Osteoblast (primary cell): ENCODE measurements around the gene AKAP7. TPM values are rescaled to one million over a fixed set of nuclear protein-coding genes. Genes with fewer than 3 reads are reported as not detected.
A peak's percentile ranks its signal among the peaks of the same experiment; 100 is the strongest.

Experiments used
- DNase-seq: peaks from one replicate; pipeline ENCODE4 v3.0.0; 2011; ENCODE audit warnings: low spot score, mixed read lengths; ENCODE audit not compliant: insufficient read length; ENCODE audit errors: missing footprints
- H2AFZ ChIP-seq: 2 replicates; pipeline ENCODE4 v1.6.0; 2011; ENCODE audit warnings: mild to moderate bottlenecking, low read length
- H3K27ac ChIP-seq: 2 replicates; pipeline ENCODE4 v1.5.1; 2011; ENCODE audit warnings: mild to moderate bottlenecking, low read depth, low read length, moderate library complexity
- H3K27me3 ChIP-seq: 2 replicates; pipeline ENCODE4 v1.6.0; 2012; ENCODE audit warnings: mild to moderate bottlenecking, control low read depth, inconsistent platforms, low read length, moderate library complexity; ENCODE audit not compliant: insufficient read depth
- H3K36me3 ChIP-seq: 2 replicates; pipeline ENCODE4 v1.5.1; 2011; ENCODE audit warnings: mild to moderate bottlenecking, low read length, control low read depth, moderate library complexity; ENCODE audit not compliant: insufficient read depth
- H3K4me1 ChIP-seq: 2 replicates; pipeline ENCODE4 v1.5.1; 2011; ENCODE audit warnings: mild to moderate bottlenecking, low read length, control low read depth, moderate library complexity; ENCODE audit not compliant: insufficient read depth
- H3K4me2 ChIP-seq: 2 replicates; pipeline ENCODE4 v1.6.0; 2011; ENCODE audit warnings: mild to moderate bottlenecking, low read length; ENCODE audit not compliant: insufficient read depth
- H3K4me3 ChIP-seq: fragments of 200-600 bp; sonication (generic); 3 replicates; pipeline ENCODE4 v1.5.1; 2012; ENCODE audit warnings: mild to moderate bottlenecking, low read length, inconsistent platforms; ENCODE audit not compliant: insufficient read depth
- H3K79me2 ChIP-seq: 2 replicates; pipeline ENCODE4 v1.6.0; 2012; ENCODE audit warnings: mild to moderate bottlenecking, low read length, control low read depth, inconsistent platforms; ENCODE audit not compliant: insufficient read depth
- H3K9me3 ChIP-seq: 2 replicates; pipeline ENCODE4 v1.5.1; 2011; ENCODE audit warnings: low read depth, low read length, control low read depth
- H4K20me1 ChIP-seq: 2 replicates; pipeline ENCODE4 v1.6.0; 2012; ENCODE audit warnings: mild to moderate bottlenecking, low read length, control low read depth; ENCODE audit not compliant: insufficient read depth
- CTCF ChIP-seq: IDR thresholded peaks from 2 replicates; pipeline ENCODE4 v1.5.1; 2011; ENCODE audit warnings: mild to moderate bottlenecking, low read depth, low read length, moderate library complexity; ENCODE audit errors: extremely low read depth
- total RNA-seq: library from RNA; depleted of rRNA; stranded (reverse); fragments of >200 nt; gene quantifications from 2 replicates; pipeline ENCODE4 v1.2.3, GENCODE V29; 2012

Gene AKAP7
- total RNA-seq, 1 donor = 4.0 TPM

- H3K36me3 ChIP-seq = no peaks in the 10 kb centered on the region
- H3K27ac ChIP-seq = no peak overlapping the region
- no peaks in the 10 kb centered on the region for H3K27me3 ChIP-seq
- peak; percentile 20 for TF ChIP-seq CTCF
- no peak overlapping the region for H2AFZ ChIP-seq
- H3K79me2 ChIP-seq = no peaks in the 10 kb centered on the region
- H4K20me1 ChIP-seq = no peaks in the 10 kb centered on the region
- no peak overlapping the region for H3K4me2 ChIP-seq
- no peak overlapping the region for H3K4me3 ChIP-seq
- no peak for DNase-seq
- no peaks in the 10 kb centered on the region for H3K9me3 ChIP-seq
- H3K4me1 ChIP-seq = peaks cover 18% of the 10 kb centered on the region
Measured at GRCh38 chr6:131167773-131168172, 32.5 kb downstream of the AKAP7 start.

- Histone ChIP-seq H3K36me3 (no peaks in the 10 kb centered on the region), H3K79me2 (no peaks in the 10 kb centered on the region), H3K4me2 (no peak overlapping the region), H3K4me3 (no peak overlapping the region), H4K20me1 (no peaks in the 10 kb centered on the region), H2AFZ (no peak overlapping the region), H3K9me3 (no peaks in the 10 kb centered on the region), H3K27ac (no peak overlapping the region), H3K4me1 (peaks cover 23% of the 10 kb centered on the region), H3K27me3 (no peaks in the 10 kb centered on the region)
- TF ChIP-seq CTCF = no peak
- no peak for DNase-seq
Measured at GRCh38 chr6:131169613-131170012, 34.3 kb downstream of the AKAP7 start.

- no peak for TF ChIP-seq CTCF
- H4K20me1 ChIP-seq = no peaks in the 10 kb centered on the region
- H3K79me2 ChIP-seq = no peaks in the 10 kb centered on the region
- no peak overlapping the region for H2AFZ ChIP-seq
- no peak overlapping the region for H3K4me3 ChIP-seq
- no peaks in the 10 kb centered on the region for H3K36me3 ChIP-seq
- peaks cover 23% of the 10 kb centered on the region for H3K4me1 ChIP-seq
- H3K9me3 ChIP-seq = no peaks in the 10 kb centered on the region
- no peak for DNase-seq
- H3K4me2 ChIP-seq = no peak overlapping the region
- no peak overlapping the region for H3K27ac ChIP-seq
- no peaks in the 10 kb centered on the region for H3K27me3 ChIP-seq
Measured at GRCh38 chr6:131172222-131172621, 37.0 kb downstream of the AKAP7 start.

GRCh38 chr6:131173680-131174079 is 38.4 kb downstream of the AKAP7 start:
- TF ChIP-seq CTCF = no peak
- peak; percentile 4 for DNase-seq
- H3K27ac ChIP-seq = no peak overlapping the region
- no peaks in the 10 kb centered on the region for H3K36me3 ChIP-seq
- no peak overlapping the region for H2AFZ ChIP-seq
- H4K20me1 ChIP-seq = no peaks in the 10 kb centered on the region
- no peaks in the 10 kb centered on the region for H3K79me2 ChIP-seq
- peaks cover 23% of the 10 kb centered on the region for H3K4me1 ChIP-seq
- H3K27me3 ChIP-seq = no peaks in the 10 kb centered on the region
- H3K9me3 ChIP-seq = no peaks in the 10 kb centered on the region
- H3K4me2 ChIP-seq = peak overlapping the region; percentile 12
- H3K4me3 ChIP-seq = no peak overlapping the region
